ENCODE measurements around the gene KSR2. TPM values are rescaled to one million over a fixed set of nuclear protein-coding genes. Genes with fewer than 3 reads are reported as not detected.

The KSR2 gene
- total RNA-seq, 2 donors from 2014 or later = 1.1 to 2.0 TPM

GRCh38 chr12:117508468-117508867 lies 460.3 kb downstream of the KSR2 start:
- Mint-ChIP-seq H3K27me3 (ENCODE audit: insufficient read depth) (peaks cover 96% of the 10 kb centered on the region), H3K36me3 (ENCODE audit: low read depth) (no peaks in the 10 kb centered on the region), H3K4me3 (no peak overlapping the region), H3K4me1 (peaks cover 9% of the 10 kb centered on the region), H3K9me3 (no peaks in the 10 kb centered on the region), H3K27ac (no peak overlapping the region)
- H3K27me3 ChIP-seq (ENCODE audit: control insufficient read depth, insufficient read depth, low read length, poor library complexity, severe bottlenecking) = peaks cover 97% of the 10 kb centered on the region
- no peak overlapping the region for H3K4me3 ChIP-seq (ENCODE audit: low read length)
- no peaks in the 10 kb centered on the region for H3K36me3 ChIP-seq (ENCODE audit: control insufficient read depth, insufficient read depth, low read length)
- no peak overlapping the region for H3K9ac ChIP-seq (ENCODE audit: extremely low read depth, low read length, poor library complexity, severe bottlenecking)
- peaks cover 5% of the 10 kb centered on the region for H3K4me1 ChIP-seq (ENCODE audit: control insufficient read depth, insufficient read depth, low read length)
- DNase-seq = no peak
- TF ChIP-seq, protein P1, sequence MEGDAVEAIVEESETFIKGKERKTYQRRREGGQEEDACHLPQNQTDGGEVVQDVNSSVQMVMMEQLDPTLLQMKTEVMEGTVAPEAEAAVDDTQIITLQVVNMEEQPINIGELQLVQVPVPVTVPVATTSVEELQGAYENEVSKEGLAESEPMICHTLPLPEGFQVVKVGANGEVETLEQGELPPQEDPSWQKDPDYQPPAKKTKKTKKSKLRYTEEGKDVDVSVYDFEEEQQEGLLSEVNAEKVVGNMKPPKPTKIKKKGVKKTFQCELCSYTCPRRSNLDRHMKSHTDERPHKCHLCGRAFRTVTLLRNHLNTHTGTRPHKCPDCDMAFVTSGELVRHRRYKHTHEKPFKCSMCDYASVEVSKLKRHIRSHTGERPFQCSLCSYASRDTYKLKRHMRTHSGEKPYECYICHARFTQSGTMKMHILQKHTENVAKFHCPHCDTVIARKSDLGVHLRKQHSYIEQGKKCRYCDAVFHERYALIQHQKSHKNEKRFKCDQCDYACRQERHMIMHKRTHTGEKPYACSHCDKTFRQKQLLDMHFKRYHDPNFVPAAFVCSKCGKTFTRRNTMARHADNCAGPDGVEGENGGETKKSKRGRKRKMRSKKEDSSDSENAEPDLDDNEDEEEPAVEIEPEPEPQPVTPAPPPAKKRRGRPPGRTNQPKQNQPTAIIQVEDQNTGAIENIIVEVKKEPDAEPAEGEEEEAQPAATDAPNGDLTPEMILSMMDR (conservative IDR thresholded peaks at IDR 0.05) = no peak
- H3K9me3 ChIP-seq (ENCODE audit: control insufficient read depth, low read length) = no peaks in the 10 kb centered on the region
- no peak overlapping the region for H3K27ac ChIP-seq (ENCODE audit: low read depth, low read length)

DNA sequence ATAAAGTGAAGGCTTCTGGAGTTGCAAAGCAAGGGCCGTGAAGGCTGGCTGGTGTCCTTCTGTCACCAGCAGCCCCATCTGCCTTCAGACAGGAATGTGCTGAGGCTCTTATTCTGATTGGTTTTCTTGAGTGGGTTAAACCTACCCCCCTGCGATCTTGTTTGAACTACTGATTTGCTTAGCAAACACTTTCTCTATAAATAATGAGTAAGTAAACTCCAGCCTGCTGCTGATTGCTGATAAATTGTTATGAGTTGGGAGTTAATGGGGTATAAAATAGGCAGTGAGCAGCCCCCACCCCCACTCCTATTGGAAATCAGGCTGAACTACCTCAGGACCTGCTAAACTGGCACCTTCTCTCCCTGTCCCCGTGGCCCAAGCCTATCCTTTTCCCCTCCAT lies 461.2 kb downstream of the KSR2 start:
- Histone ChIP-seq H3K9ac (ENCODE audit: extremely low read depth, low read length, poor library complexity, severe bottlenecking) (no peak overlapping the region), H3K4me3 (ENCODE audit: low read length) (no peak overlapping the region), H3K27ac (ENCODE audit: low read depth, low read length) (no peak overlapping the region), H3K36me3 (ENCODE audit: control insufficient read depth, insufficient read depth, low read length) (no peaks in the 10 kb centered on the region), H3K4me1 (ENCODE audit: control insufficient read depth, insufficient read depth, low read length) (peaks cover 5% of the 10 kb centered on the region), H3K27me3 (ENCODE audit: control insufficient read depth, insufficient read depth, low read length, poor library complexity, severe bottlenecking) (peaks cover 97% of the 10 kb centered on the region), H3K9me3 (ENCODE audit: control insufficient read depth, low read length) (no peaks in the 10 kb centered on the region)
- Mint-ChIP-seq H3K9me3 (no peaks in the 10 kb centered on the region), H3K36me3 (ENCODE audit: low read depth) (no peaks in the 10 kb centered on the region), H3K4me3 (no peak overlapping the region), H3K4me1 (peaks cover 9% of the 10 kb centered on the region), H3K27me3 (ENCODE audit: insufficient read depth) (peaks cover 97% of the 10 kb centered on the region), H3K27ac (no peak overlapping the region)
- peak; percentile 60 for DNase-seq
- TF ChIP-seq, protein P1 (conservative IDR thresholded peaks at IDR 0.05) = no peak
- WGBS, 2 experiments (ENCODE audit: insufficient coverage in 1 of 2, insufficient read length in 1 of 2) = 60 to 75% methylated on average over 1 to 3 of the region's 3 CpGs

DNA sequence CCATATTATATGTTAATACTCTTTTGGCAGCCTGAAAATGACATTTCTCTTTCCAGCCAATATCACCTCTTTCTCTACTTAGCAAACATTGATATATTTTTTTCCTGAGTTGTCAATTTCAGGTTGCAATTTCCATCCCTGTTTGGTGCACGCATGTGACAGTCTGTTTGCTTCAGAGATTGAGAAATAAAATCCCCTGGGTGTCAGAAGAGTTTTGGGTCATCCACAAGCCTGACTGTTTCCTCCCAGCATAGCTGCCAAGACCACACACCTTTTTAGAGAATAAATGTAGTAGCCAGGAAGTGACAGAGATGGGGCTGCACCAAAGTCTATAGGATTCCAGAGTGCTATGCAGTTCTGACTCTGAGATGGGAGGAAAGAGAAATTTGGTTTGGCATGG lies 462.5 kb downstream of the KSR2 start:
- 84 to 92% methylated on average over 1 of the region's 1 CpG for WGBS, 2 experiments (ENCODE audit: insufficient coverage in 1 of 2, insufficient read length in 1 of 2)
- no peak for DNase-seq
- H3K36me3 Mint-ChIP-seq (ENCODE audit: low read depth) = no peaks in the 10 kb centered on the region
- Histone ChIP-seq H3K4me3 (ENCODE audit: low read length) (no peak overlapping the region), H3K9ac (ENCODE audit: extremely low read depth, low read length, poor library complexity, severe bottlenecking) (no peak overlapping the region), H3K9me3 (ENCODE audit: control insufficient read depth, low read length) (no peaks in the 10 kb centered on the region), H3K36me3 (ENCODE audit: control insufficient read depth, insufficient read depth, low read length) (no peaks in the 10 kb centered on the region), H3K4me1 (ENCODE audit: control insufficient read depth, insufficient read depth, low read length) (peaks cover 5% of the 10 kb centered on the region), H3K27me3 (ENCODE audit: control insufficient read depth, insufficient read depth, low read length, poor library complexity, severe bottlenecking) (peaks cover 97% of the 10 kb centered on the region), H3K27ac (ENCODE audit: low read depth, low read length) (no peak overlapping the region)
- H3K27ac Mint-ChIP-seq = no peak overlapping the region
- peaks cover 9% of the 10 kb centered on the region for H3K4me1 Mint-ChIP-seq
- no peaks in the 10 kb centered on the region for H3K9me3 Mint-ChIP-seq
- TF ChIP-seq, protein P1 (conservative IDR thresholded peaks at IDR 0.05) = no peak
- no peak overlapping the region for H3K4me3 Mint-ChIP-seq
- H3K27me3 Mint-ChIP-seq (ENCODE audit: insufficient read depth) = peaks cover 94% of the 10 kb centered on the region

Data from endodermal cell (in vitro differentiated cells).